HG02938 (cell line): ENCODE results near the gene PPIC.
"Not testable (repeated sequence)": the region's sequence is repeated elsewhere in the genome, so short reads cannot be mapped to it uniquely, and the experiment has no call there.

Source experiments
- ATAC-seq: cut with Tn5 transposase; IDR thresholded peaks from one replicate; pipeline ENCODE4 v1.9.1; 2021; ENCODE audit warnings: mild to moderate bottlenecking, moderate library complexity; ENCODE audit not compliant: unreplicated experiment

Gene PPIC

DNA sequence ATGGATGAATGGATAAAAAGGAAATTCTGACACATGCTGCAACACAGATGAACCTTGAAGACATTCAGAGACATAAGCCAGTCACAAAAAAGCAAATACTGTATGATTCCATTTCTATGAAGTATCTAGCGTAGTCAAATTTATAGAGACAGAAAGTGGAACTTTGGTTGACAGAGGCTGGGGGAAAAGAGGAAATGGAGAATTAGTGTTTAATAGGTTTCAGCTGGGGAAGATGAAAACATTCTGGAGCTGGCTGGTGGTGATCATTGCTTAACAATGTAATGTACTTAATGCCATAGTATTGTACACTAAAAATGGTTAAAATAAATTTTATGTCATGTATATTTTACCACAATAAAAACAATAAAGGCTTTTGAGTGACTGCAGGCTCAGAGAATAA, 24.2 kb downstream of the PPIC start:
- no peak for ATAC-seq

DNA sequence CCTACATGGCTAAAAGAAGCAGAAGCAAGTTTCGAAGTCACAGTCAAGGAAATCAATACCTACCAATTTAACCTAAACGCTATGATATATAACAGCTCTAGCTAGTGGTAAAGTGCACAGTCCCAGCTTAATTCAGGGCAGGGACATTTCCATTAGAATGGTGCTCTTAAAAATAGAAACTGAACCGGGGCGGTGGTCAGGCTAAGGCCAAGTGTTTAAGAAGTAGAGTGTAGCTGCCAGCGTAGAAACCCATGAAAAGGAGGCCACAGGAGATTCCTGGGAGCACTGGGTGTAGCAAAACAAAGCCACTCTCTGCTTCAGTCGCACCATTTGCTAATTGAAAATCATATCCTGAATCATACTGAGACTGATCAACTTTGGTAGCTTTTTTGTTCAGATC, 28.8 kb downstream of the PPIC start:
- no peak for ATAC-seq

GRCh38 chr5:123007182-123007581, 29.3 kb downstream of the PPIC start:
- no peak for ATAC-seq

DNA sequence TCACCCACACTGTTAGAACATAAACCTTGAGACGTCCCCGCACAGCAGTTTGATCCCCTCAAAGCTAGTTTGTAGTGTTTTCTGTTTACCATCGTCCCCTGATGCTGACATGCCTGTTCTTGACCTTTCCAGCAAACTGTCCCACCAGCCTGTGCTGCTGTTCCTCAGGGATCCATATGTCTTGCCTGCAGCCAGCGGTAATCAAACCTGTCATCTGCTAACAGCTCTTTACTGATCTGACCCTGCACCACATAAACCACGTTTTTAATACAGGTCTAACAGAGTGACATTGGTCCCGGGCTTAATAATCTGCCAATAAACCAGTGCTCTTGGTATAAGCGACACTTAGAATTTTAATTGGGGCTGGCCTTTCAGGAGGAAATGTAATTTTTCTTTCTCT, 34.7 kb downstream of the PPIC start:
- ATAC-seq: no peak

GRCh38 chr5:123000731-123001130, 35.8 kb downstream of the PPIC start:
- ATAC-seq: no peak

GRCh38 chr5:122999947-123000563, 36.5 kb downstream of the PPIC start:
- peak; percentile 92 for ATAC-seq

- no peak for ATAC-seq
These were observed 39.2 kb downstream of the PPIC start for GRCh38 chr5:122997294-122997693.

DNA sequence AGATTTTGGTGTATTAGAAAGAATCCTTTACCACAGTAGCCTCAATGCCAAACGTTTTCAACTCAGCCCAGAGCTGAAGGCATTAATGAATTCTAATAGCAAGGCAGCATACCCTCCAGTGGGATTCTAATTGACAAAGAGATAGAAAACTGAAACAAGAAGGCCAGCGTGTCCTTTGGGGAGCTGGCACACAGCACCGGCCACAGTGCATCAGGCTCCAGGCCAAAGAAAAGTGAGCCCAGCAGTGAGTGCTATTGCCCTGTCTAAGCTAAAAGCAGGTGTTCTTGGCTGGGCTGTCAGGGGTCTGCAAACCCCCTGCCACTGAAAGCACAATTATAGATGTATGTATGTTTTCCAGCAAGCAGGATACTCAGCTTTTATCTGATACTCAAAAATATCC, 40.4 kb downstream of the PPIC start:
- no peak for ATAC-seq

- peak; percentile 95 for ATAC-seq
These were observed 50.4 kb downstream of the PPIC start for GRCh38 chr5:122985954-122986721.

DNA sequence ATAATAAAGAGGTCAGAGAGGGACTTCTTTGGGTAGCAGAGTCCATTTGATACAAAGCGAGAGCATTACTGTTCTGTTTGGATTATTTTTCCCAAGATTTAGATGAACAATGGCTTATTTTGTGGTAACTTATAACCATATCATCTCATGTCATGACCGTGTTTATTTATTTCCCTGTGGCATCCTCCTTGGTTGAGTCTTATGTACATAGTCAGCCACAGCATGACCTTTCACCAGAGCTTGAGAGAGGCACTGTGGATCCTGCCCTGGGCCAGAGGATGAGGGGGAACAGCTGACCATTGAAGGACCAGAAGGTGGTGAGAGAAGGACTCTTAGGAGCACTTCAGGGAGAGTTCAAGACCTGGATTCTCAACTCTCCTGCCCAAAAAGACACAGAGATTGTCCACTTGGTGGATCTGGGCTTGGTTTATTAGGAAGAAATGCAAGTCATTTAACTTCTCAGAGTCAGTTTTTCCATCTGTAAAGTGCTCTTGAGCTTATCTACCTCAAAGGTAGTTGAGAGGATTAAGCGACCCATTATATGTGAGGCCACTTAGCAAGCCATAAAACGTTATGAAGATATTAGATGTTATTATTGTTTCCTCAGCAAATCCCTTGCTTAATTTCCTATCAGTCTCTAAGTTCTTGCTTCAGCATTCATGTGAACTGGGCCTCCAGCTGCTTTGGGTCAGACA, 51.4 kb downstream of the PPIC start:
- ATAC-seq: no peak

DNA sequence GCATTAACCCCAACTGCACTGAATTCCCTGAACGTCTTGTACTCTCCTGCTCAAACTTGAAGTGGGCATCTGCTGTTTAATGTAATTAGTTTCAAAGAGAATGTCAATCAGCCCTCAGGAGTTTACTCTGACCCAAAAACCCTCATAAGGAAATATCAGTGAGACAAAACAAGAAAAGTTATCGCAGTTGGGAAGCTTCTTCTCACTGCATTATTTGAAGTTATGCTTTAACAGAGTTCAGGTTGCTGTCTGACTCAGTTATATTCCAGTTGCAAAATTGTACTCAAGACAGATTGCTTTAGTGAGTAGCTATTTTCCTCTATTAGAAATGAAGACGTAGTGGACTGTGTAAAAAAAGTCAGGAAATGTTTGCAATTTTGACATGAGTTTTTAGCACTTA, 52.1 kb downstream of the PPIC start:
- ATAC-seq: no peak

- no peak for ATAC-seq
These were observed 54.1 kb downstream of the PPIC start for GRCh38 chr5:122982376-122982775.

DNA sequence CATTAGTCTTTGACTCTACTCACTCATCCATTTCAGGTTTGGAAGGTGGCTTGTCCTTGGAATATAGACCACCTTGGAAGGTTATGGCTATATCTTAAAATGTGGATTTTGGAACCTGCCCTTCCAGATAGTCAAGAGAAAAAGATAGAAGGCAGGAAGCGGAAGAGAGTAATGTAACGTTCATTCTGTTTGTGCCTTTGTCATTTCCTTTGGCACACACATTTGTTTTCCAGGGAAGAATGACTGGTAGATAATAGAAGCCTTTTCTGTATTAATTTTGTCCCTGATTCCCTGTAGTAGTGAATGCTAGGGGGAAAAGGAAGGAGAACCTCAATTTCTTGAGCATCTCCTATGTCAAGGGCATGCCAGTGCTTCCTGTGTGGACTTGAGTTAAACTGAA, 54.7 kb downstream of the PPIC start:
- ATAC-seq: no peak

- ATAC-seq: no peak
These were observed 57.8 kb downstream of the PPIC start for GRCh38 chr5:122978644-122979297.

DNA sequence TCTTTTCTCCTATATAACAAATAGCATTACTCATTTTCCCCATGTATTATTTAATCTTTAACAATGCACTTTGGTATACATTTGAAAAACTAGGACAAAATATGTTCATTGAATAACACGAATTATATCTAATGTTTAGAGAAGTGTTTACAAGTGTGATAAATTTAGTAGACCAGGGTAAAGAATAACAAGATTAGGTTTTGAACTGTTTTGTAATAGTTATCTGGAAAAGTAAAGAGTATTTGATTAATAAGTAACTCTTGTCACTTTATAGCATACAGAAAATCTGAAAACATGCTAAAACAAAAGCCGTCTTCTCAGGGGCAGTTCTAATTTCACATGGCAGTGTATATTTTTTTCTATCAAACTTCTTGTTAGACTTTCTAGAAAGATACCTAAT, 58.5 kb downstream of the PPIC start:
- ATAC-seq: no peak

DNA sequence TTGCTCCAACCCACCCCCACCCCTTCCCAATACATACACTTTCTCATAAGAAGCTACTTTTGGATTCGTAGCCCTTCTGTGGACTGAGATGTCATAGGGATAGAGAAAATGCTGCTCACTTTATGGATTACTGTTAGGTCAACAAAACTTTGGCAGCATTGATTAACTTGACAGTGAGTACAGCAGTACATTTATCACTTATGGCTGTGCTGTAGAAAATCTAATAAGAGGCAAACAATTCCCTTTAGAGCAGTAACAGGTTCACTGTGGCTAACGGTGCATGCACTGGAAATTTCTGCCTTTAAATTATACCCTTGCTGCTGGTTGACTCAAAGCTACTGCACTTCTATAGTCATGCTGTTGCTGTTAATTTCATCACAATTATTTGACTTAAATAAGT, 59.2 kb downstream of the PPIC start:
- ATAC-seq: no peak

DNA sequence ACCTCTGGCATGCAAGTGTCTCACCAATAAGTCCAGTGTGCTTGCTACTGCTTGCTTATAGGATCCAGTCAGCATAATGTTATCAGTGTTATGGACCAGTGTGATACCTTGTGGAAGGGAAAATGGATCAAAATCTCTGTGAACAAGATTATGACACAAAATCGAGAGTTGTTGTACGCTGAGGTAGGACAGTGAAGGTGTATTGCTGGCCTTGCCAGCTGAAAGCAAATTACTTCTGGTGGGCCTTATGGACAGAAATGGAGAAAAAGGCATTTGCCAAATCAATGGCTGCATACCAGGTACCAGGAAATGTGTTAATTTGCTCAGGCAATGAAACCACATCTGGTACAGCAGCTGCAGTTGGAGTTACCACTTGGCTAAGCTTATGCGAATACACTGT, 62.3 kb downstream of the PPIC start:
- not testable (repeated sequence) for ATAC-seq

DNA sequence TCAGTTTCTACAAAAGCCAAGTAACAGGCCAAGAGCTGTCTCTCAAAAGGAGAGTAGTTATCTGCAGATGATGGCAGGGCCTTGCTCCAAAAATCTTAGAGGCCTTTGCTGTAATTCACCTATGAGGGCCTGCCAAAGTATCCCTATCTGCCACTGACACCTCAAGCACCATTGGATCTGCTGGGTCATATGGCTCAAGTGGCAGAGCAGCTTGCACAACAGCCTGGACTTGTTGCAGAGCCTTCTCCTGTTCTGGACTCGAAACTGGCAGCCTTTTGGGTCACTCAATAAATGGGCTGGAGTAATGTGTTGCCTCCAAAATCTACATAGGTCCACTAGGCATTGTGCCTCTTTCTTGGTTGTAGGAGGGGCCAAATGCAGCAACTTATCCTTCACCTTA, 62.8 kb downstream of the PPIC start:
- ATAC-seq: not testable (repeated sequence)
